Activated CD4-positive, alpha-beta T cell treated with anti-CD3 and anti-CD28 coated beads for 1 hour (primary cell): Measurements from ENCODE around the gene CLCA4.
"Not testable (repeated sequence)": the region's sequence is repeated elsewhere in the genome, so short reads cannot be mapped to it uniquely, and the experiment has no call there.

Experiments used
- DNase-seq: peaks from one replicate; pipeline ENCODE4 v3.0.0-alpha.2; 2020

CLCA4 gene

DNA sequence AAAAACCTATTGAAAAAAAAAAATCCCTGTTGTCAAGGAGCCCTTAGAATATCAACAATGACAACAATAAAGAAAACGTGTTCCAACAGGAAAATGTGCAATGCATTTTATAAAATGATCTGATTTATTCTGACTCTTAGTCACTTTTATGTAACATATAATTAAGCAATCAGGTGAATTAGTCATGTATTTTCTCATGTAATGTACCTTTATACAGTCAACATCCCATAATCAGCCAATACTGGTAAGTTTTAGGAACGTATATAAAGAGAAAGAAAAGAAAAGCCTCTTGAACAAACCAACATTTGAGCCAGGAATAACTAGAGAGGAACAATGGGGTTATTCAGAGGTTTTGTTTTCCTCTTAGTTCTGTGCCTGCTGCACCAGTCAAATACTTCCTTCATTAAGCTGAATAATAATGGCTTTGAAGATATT, at the start of gene CLCA4:
Gene CLCA4, plus strand, starts transcription at position 292 of the 435 bp plus-strand sequence. Its CDS starts 42 bp downstream, at position 334.
- no peak for DNase-seq

DNA sequence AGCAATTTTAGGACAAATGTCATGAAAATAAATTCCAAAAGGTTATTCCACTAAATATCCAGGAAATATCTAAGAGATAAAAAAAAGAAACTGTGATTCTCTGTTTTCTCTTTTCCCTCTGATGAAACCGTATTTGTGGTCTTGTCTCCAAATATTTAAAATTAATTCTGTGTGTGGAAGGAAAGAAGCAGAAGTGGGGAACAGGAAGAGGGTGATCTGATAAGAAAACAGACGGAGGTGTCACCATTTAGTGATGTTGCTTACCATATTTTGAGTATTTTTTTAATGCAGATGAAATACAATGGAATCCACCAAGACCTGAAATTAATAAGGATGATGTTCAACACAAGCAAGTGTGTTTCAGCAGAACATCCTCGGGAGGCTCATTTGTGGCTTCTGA, 48.6 kb upstream of the CLCA4 start:
- no peak for DNase-seq

DNA sequence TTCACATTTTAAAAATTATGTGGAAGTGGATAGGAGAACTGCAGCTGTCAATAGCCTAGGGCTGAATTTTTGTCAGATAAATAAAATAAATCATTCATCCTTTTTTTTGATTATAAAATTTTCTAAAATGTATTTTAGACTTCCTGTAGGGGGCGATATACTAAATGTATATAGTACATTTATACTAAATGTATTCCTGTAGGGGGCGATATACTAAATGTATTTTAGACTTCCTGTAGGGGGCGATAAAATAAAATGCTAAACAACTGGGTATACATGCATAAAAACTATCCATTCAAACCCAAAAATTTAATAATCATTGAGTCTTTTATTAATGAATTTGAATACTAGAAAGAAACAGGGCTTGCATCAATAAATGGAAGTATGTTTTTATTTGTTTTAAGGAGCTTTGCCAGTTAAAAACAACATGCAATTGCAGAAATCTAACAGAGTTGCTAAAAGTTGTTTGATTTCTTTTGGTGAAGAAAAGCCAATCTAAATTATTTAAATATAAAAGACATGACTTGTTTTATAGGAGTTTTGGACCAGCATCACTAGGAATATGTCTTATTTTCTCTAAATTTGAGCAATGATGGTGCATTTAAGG, 46.8 kb upstream of the CLCA4 start:
- DNase-seq = no peak

DNA sequence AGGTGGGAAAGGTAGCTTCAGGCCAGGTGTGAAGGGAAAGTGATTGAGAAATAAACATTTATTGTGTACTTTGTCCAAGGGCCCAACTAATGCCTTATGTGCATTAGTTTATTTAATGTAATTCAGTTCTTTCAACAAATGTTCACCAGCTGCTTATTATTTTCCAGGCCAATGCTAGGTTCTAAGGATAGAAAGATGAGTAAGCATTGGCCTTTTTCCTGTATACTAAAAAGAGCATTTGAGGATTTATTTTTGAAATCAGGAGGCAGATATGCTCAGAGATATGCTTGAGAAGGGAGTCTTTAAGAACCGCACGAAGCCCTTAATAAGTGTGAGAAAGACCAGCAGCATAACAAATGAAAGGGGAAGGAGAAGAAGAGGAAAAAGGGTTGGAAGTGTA, 46.2 kb upstream of the CLCA4 start:
- DNase-seq = no peak

- DNase-seq = not testable (repeated sequence)
Measured at GRCh38 chr1:86502125-86502646, 44.7 kb upstream of the CLCA4 start.

- no peak for DNase-seq
Measured at GRCh38 chr1:86502721-86503405, 44.0 kb upstream of the CLCA4 start.

- no peak for DNase-seq
Measured at GRCh38 chr1:86503406-86504136, 43.3 kb upstream of the CLCA4 start.

DNA sequence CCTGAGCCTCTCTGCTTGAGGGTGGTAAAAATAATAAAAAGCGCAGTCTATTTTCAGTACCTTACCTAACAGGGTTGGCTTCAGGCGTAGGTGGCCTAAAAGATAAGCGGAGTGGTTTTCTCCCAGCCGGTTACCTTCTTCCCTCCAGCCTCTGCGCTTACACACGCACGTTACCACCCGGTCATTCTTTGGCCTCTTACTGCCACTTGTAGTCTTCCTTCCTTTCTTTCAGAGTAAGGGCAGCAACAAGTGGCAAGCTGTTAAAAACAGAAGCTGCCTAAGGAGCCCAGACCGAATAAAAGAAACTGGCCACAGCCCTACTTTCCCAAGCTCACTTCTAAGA, 42.8 kb upstream of the CLCA4 start:
- DNase-seq = no peak

DNA sequence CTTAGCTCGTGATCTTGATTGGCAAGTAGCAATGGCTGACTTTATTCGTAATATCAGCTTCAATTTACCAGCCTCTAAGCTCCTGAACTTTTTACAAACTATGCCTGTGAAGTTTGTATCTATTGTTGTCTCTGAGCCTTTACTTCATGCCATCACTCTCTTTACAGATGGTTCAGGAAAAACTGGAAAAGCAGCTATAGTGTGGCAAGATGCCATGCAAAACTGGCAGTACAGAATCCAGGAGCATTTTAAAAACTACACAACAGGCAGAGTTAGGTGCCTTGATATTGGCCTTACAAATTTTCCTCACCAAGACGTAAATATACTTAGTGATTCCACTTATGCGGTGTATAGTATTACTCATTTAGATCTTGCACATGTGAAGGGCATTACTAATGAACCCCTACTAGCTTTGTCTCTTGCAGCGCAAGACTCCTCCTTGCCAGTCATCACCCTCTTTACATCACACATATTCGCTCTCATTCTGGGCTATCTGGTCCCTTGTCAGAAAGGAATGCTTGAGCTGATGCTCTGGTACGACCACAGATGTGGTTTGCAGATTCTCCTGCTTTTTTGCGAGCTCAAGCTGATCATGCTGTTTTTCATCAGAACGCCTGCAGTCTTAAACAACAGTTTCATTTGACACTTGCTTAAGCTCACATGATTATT, 41.8 kb upstream of the CLCA4 start:
- DNase-seq = no peak

GRCh38 chr1:86505564-86505902, 41.3 kb upstream of the CLCA4 start:
- DNase-seq = no peak

DNA sequence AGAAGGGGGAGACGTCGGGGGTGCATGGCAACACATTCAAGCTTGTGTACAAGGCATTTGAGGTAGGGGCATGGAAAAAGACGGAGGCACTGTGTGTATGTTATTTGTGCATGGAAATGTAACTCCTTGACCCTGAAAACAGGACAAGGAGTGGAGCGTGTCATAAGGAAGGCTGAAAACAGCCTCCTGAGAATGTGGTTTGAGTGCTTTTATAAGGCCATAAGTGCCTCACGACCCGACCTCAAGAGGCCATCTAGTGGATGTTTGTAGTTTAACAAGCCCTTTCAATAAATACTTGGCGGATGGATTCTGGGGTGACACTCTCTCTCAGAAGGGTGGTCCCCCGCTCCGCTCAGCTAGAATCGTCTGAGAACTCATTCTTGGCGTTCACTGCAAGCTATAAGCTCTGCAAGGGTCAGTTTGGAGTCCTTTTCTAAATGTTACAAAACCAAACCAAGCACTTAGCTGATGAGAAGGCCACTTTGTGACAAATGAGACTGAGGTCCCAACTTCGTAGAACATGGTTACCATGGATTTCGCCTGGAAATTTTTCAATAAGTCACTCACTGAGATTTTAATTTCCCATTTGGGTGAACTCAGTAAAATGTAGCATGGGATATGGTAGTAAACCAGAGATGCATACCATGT, 38.8 kb upstream of the CLCA4 start:
- no peak for DNase-seq

DNA sequence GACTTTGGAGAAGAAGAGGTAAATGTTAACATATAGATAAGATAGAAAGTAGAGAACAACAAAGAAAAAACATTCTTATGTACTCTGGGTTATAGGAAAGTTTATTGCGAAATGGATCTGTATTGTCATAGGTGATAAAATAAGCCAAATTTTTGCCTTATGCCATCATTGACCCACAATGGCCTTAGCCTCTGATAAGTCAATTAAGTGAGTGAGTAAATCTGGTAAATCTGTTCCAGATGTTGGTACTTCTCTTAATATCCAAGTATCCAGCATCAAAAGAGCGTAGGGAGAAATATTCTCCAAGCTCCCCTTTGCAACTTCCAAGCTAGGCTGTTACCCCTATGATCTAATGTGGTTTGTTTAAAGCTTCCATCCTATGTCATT, 38.3 kb upstream of the CLCA4 start:
- DNase-seq = no peak

- DNase-seq = no peak
Measured at GRCh38 chr1:86515597-86515996, 31.3 kb upstream of the CLCA4 start.

DNA sequence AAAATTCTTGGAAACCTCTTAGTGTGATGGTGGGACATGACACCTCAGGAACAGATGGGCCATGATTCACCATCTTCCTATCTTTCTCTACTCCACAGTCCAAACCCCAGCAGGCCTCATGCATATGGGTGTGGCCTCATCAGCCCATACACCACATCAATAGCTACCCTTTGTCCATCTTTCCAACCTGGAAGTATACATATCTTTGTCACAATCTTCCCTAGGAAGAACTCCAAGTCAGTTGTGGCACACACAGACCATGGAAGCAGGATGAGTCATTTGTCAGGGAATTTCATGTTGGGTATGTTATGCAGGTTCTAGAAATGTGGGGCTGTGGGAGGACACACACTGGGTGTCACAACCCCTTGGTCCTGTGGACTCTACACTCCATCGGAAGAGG, 30.5 kb upstream of the CLCA4 start:
- DNase-seq = no peak

DNA sequence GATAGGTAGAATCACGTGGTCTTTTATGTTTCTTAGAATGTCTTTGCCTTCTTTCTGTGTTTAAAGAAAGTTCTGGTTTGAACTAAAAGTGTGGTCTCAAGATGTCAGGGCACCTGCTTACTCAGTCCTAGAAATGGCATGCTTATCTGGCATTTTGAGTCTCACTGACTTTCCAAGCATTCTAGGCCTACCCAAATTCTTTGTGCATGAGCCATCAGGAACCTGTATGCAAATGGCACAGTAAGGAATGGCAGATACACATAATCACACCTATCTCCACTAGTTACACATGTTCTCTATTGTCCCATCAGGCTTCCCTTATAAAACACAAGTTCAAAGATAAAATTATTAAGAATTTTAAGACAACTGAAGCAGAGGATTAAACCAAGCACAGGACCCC, 29.5 kb upstream of the CLCA4 start:
- no peak for DNase-seq

GRCh38 chr1:86520789-86521521, 25.9 kb upstream of the CLCA4 start:
- no peak for DNase-seq

DNA sequence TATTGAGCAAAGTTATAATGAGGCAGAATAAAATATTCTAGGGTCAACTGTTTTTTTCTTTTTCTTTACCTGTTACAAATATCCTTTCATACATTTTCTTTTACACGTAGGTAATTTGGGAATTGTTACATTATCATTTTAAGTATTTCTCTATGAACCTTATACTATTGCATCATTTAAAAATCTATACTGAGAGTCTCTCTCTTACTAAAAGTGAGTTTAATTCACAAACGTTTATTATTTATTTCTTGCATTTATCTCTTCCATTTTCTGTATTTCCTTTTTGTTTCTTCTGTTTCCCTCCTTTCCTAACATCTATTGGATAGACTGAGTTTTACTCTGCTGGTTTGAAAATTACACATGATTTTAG, 25.4 kb upstream of the CLCA4 start:
- DNase-seq = no peak

DNA sequence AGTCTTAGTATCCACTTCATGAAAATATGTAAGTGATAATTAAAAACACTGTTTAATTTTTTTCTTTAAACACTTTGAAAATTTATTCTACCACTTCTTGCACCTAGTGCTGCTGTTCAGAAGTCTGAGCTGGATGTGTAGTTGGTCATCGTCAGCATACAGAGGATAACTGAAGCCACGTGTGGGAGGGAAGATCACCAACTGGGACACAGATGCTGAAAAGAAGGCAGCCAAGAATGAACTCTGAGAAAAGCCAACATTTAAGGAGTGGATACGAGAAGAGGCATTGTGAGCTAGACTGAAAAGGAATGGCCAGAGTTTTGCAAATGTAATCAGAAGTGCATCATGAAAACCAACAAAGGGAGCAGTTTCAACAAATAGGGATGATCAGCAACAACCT, 24.6 kb upstream of the CLCA4 start:
- no peak for DNase-seq

DNA sequence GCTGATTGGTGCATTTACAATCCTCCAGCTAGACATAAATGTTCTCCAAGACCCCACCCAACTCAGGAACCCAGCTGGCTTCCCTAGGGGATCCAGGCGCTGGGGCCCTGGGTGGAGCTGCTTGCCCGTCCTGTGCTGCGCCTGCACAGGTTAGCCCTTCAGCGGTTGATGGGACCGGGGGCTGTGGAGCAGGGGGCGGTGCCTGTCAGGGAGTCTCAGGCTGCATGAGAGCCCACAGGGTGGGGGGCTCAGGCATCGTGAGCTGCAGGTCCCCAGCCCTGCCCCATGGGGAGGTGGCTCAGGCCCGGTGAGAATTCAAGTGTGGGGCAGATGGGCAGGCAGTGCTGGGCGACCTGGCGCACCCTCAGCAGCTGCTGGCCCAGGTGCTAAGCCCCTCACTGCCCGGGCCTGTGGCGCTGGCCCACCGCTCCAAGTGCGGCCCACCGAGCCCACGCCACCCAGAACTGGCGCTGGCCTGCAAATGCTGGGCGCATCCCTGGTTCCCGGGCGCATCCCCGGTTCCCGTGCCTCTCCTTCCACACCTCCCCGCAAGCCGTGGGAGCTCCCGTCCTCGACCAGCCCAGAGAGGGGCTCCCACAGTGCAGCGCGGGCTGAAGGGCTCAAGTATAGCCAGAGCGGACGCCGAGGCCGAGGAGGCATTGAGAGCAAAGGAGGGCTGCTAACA, 23.1 kb upstream of the CLCA4 start:
- DNase-seq = no peak

DNA sequence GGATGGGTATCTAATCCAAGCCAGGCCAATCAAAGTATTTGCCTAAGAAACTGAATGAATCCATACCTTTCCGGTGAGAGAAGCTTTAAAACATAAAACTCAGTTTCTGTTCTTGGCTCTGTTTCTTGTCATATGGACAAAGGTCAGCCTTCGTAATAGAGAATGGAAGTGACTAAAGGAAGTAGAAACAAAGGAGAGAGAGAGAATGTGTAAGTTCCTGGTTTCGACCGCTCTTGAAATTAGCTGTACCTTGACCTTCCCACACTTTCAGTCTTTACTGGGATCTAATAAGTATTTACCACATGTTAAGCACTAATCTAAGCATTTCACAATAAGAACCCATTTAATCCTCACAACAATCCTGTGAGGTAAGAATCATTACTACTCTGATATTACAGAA, 19.6 kb upstream of the CLCA4 start:
- DNase-seq = no peak

DNA sequence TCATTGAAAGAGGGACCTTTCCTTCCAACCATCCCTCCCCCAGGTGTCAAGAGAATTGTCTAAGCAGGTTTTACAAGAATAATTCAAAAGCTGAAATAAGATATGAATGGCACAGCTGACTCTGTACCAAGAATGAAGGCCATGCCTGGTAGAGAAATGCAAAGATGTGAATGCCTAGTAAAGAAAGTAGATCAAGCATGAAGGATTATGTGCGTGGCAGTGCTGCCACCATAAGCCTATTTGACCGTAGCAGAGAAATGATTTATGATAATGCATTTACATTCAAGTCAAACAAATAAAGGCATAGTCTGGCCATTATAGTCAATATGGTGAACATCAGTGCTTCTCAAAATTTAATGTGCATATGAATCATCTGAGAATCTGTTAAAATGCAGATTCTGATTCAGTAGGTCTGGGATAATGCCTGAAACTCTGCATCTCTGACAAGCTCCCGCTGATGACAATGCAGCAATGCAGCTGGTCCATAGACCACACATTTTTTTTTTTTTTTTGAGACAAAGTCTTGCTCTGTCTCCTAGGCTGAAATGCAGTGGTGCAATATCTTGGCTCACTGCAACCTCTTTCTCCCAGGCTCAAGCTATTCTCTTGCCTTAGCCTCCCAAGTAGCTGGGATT, 16.6 kb upstream of the CLCA4 start:
- no peak for DNase-seq
